TTC549 (cell line): ENCODE measurements around the gene PLA2G4D.

Source experiments
- FAIRE-seq: peaks from 2 replicates; lab custom pipeline; 2012; peaks lifted over from hg19 to GRCh38; lab: Jason Lieb, UNC

The PLA2G4D gene

DNA sequence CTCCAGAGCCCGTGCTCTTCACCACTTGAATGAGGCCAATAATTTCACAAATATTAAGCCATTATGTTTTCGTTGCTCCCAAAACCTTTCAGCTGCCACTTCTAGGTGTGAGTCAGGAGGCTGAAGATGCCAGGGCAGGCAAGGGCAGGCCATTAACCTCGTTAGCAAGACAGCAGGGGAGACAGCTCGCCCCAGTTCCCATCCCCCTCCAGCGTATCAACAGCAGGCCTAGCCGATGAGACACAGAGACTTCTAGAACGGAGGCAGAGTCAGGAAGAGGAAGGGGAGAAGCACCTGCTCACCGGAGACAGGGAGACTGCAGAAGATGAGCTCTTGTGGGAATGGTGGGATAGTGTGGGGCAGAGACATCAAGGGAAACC, 45.6 kb downstream of the PLA2G4D start:
- FAIRE-seq = no peak

DNA sequence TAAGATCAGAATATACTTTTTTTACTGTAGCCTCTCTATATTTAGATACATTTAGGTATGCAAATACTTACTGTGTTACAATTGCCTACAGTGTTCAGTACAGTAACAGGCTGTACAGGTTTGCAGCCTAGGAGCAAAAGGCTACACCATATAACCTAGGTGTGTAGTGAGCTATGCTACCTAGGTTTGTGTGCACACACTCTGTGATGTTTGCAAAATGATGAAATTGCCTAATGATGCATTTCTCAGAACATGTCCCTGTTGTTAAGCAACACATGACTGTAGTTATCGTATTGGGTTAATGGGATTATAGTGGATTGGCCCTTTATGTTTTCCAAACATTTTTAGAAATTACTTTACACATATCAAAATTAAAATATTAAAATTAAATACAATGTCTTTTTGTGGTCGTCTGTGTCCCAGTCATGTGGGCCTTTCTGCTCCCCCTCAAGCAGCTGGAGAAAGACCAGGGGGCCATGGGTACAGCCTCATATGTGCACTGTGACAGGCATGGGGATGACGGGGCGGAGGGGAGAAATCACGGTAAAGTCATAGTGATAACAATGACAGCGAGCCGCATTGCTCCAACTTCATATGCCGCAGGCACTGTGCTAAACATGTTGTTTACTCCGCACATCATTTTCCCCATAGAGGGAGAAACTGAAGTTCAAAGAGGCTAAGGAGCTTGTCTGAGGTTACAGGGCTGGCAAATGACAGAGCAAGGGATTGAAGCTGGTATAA, 46.1 kb downstream of the PLA2G4D start:
- no peak for FAIRE-seq

DNA sequence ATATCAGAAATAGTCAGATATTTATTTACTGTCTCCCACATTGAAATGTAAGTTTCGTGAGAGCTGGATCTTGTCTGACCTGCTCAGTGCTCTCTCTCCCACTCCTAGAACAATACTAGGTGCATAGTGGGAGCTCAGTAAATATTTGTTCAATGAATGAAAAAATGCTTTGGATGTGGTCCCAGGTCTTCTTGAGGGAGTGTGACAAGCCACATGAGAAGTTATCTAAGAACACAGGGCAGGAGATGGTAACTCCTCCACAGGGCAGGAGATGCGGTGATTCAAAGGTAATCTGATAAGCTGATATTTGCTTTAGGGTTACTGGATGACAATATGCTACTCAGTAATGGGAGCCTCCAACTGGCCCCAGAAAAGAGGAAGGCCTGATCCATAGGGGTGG, 47.8 kb downstream of the PLA2G4D start:
- no peak for FAIRE-seq

DNA sequence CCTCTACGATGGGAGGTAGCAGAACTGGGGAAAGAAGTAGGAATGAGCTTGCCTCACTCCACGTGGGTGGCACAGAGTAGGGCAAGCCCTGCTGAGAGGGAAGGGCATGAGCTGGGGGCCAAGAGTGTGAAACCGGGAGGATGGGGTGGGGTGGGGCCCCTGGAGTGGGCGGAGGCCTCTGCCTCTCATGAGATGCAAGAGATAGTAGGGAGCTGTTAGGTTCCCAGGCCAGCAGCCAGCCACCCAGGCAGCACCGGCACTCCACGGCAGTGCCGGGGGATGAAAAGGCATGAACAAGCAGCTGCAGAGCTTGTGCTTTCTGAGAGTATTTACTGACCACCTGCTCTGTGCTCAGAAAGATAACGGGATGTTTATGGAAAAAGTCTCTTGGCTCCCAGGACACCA, 49.1 kb downstream of the PLA2G4D start:
- no peak for FAIRE-seq

DNA sequence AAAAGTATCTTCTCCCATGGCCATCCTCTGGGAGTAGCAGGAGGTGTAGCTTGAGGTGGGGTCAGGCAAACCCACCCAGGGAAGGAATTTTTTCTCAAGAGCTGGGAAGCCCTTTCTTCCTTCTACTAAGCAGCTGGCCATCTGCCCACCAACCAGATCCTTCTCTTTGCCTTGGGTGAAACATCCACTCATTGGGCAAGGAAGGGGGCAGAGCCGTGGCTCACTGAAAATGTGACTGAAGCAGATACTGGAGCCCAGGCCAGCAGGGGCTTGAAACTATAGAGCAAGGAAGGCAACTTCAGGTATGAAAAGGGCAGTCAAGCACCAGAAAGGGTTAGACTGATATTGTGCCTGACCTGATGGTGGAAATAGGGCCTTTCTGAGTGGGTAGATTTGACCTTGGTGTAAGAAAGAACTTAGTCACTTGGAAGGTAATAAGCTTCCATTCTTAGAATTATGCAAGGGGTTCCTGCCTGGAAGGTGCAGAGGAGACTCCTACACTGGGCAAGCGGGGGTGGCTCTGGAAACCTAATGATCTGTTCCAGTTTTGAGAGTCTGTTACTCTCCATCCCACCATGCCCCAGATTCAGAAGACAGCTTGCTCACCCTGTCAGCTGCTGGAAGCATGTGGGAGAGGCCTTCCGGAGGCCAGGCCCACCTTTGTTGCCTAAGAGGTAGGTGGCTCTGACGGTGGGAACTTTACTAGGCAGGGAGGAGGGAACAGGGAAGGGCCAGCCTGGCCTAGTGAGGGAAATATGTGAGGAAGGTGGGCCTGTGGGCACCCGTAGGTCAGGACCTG, 51.6 kb downstream of the PLA2G4D start:
- FAIRE-seq = no peak

DNA sequence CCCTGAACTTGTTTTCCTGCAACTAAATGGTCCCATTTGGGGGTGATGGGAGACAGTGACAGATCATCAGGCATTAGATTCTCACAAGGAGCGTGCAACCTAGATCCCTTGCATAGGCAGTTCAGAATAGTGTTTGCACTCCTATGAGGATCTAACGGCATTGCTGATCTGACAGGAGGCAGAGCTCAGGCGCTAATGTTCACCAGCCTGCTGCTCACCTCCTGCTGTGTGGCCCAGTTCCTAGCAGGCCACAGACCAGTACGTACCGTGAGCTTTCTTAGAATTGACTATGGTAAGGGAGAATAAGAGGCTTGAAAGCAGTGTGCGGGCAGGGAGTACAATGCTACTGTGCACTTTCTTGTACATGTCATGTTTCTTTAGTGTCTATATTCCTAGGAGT, 56.0 kb downstream of the PLA2G4D start:
- FAIRE-seq = no peak

DNA sequence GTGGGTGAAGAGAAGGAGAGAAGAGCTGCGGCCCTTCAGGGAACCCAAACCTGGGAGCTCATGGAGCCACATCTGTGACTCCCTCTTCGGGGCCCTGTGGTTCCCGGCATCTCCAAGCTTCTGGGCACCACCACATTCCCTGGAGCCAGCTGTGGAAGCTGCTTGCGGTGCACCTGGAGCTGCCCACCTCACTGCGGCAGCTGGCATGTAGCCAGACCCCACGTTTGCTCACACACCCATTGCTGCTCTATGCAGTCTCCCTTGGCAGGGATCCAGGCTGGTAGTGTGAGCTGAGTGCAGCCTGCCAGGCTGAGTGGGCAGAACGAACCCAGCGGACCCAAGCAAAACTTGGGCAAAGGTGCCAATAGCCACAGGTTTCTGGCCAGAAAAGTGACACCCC, 56.7 kb downstream of the PLA2G4D start:
- FAIRE-seq = no peak

DNA sequence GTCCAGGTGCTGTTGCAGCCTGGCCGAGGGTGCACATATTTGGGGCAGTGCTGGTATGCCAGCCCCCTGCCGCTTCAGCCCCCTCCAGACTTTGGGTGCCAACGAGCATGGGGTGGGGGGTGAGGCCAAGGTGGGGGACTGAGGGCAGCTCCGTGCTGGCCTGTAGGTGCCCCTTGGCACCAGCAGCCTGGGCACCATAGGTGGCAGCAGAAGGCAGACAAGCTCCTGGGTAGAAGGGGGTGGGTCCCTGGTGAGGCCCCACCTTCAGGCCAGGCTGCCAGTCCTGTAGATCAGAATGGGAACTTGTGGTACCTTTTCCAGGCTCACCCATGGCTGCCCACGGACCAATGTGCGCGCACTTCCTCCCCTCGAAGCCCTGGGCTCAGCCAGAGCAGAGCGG, 57.4 kb downstream of the PLA2G4D start:
- FAIRE-seq = no peak

DNA sequence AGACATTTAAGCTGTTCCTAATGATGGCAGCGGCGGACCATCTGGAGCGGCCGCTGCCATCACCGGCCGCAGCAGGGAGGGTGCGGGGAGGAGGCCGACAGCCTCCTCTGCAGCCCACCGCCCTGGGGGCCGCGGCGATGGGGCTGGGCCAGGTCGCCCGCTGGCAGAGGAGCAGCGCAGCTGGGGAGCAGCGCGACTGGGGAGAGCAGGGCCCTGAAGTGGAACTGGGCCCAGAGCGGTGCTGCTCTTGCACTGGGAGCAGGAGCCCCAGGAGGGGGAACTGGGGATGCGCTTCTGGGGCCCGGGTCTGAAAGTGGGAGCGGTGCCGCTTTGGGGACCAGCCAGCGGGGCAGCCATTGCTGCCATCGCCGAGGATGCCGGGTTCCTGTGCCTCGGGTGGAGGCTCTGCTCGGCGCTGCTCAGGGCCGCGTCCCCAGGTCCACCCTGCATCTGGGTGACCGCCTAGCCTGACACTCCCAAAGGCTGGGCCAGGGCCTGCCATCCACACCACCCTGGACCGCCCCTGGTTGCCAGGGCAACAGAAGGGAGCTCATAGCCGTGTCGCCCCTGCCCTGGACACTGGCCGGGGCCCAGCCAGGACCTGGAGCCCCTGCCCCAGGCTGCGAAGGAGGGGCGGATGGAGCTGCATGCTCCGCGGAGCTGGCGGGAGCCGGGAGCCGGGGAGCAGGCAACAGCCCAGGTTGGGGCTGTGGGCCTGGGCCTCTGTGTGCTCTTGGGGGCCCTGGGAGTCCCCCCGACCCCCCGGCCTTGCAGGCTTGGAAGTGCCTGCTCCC, 58.1 kb downstream of the PLA2G4D start:
- FAIRE-seq = no peak

DNA sequence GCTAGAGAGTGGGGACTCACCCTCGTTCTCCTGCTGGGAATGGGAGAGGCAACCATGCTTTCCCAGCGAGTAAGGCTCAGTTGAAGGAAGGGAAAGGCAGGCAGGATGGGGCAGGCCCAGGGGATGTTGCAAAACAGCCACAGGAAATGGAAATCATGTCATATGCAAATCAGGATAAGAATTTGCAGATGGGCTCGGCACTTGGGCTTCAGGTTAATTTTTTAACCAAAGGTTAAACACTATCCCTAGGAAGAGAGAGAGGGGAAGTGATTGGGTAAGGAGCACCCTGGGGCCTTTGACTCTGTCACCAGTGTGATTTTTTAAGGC, 59.0 kb downstream of the PLA2G4D start:
- no peak for FAIRE-seq

DNA sequence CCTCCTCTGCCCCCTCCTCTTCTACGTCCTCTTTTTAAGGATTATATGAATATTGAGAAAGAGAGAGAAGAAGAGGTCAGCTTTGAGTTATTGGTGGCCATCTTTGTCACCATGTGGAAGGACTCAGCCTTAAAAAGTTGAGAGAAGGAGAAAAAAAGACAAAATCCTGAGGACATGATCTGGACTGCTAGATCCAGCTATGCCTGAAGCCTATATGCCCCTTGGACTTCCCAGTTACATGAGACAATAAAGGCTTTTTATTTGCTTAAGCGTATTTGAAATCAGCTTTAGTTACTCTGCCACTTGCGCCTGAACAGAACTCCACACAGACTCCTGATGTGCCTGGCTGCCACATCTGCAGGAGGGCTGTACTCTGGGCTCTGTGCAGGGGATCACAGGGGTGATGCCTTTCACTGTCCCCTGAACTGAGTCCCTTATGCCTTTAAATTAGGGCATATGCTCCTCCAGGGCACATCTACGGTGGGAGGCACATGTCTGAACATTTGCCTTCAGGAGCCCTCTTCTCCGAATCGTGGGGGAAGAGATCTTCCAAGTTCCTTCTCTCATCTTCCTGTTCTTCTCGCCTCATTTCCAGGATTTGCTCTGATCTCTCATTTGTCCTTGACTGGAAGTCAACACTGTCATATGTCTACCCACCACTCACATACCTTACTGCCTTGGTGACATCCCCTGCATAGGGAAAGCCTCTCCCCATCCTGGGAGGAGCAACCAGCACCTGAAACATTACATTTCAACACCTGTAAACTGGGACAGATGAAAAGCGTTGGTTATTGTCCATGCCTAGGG, 59.5 kb downstream of the PLA2G4D start:
- FAIRE-seq = no peak

DNA sequence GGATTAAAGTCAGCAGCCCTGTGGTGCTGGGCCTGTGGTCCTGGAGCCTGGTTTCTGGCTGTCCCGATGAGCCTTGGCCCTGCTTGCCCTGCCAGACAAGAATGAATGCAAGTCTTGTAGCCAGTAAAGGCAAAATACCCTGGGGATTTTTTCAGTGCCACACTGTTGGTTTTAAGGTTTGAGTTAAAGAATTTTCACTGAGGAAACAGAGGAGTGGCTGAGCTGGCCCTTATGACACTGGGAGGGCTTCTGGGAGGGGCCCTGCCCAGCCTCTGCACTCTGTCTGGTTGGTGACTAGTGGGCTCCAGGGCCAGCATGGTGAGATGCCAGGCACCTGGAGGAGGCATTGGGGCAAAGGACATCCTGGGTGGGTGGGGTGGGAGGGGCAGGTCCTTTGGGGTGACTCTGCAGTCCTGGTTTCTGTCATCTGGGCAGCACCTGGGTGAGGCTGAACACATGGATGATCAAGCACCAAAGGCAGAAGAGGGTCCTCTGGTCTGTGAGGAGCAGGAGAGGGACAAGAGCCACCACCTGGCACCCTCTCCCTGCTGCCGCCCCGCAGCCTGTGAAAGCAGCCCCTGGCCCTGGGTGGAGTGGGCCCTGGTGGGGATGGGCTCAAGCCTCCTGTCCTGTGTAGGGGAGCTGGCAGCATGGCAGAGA, 61.0 kb downstream of the PLA2G4D start:
- FAIRE-seq = no peak

DNA sequence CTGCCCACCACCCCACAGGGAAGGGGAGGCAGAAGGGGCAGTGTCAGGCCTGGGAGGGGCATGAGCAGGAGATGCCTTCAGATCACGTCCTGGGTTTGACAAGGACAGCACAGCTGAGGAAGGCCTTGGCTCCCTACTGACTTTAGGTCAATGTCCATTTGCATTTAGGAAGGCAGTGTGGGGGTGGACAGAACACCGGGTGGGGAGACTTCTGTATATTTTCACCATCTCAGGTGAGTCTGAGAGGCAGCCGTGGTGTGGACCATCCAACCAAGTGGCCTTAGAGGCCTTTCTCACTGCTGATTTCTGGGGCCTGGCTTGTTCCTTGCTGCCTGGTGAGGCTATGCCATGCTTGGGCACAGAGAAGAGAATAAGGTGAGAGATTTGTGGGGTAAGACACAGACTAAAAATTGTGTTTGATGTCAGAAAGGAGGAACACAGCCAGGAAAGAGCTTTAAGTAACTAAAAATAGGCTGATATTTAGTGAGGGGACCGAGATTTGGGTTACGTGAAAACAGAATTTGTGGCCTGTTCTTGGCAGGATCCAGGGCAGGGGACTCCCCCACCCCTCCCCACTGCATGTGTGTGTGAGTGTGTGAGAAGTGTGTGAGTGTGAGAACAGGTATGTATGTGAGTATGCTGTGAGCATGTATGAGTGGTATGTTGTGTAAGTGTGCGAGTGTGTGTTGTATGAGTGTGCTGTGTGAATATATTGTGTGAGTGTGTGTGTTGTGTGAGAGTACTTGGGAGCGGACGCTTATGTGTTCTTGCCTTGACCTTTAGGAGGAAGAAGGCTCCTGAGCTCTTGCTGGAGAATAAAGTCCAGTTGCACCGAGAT, 61.8 kb downstream of the PLA2G4D start:
- no peak for FAIRE-seq

DNA sequence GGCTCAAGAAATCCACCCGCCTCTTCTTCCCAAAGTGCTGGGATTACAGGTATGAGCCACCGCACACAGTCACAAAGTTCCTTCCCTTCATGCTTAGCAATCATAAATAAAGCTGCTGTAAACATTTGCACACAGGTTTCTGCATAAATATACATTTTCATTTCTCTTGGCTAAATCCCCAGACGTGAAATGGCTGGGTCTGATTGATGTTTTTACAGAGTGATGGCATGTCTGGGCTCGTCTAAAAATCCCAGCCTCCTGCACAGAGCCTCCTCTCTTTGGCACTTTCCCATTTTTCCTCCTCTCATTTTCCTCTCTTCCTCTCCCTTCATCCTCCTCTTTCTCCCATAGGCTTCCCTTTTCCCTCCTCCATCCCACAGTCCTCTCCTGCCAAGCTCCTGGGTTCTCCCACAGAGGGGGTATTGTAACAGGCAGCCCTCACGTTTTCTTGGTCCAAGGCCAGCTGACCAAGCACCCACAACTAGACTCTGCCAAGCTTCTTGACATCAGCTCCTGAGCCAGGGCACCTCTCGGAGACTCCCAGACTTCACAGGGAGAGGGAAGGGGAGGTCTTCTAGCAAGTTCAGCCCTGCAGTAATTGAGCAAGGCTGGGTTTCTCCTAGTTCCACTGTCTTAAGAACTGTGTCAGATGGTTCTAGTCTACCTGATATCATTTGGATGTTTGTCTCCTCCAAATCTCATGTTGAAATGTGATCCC, 63.0 kb downstream of the PLA2G4D start:
- FAIRE-seq = no peak

DNA sequence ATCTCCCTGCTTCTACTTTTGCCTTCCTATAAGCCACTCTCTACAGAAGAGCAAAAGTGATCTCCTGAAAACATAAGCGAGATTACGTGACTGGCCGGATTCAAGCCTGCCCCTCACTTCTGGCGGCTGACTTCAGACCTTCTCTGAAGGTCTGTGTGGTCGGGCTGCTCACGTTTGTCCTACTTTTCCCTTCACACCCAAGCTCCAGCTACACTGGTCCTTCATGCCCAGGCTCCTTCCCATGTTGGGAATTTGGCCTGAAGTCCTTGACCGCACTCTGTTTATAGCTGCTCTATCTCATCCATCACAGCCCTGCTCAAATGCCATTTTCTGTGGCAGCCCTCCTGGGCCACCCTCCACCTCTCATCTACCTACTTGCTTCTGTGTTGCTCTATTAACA, 66.8 kb downstream of the PLA2G4D start:
- no peak for FAIRE-seq

DNA sequence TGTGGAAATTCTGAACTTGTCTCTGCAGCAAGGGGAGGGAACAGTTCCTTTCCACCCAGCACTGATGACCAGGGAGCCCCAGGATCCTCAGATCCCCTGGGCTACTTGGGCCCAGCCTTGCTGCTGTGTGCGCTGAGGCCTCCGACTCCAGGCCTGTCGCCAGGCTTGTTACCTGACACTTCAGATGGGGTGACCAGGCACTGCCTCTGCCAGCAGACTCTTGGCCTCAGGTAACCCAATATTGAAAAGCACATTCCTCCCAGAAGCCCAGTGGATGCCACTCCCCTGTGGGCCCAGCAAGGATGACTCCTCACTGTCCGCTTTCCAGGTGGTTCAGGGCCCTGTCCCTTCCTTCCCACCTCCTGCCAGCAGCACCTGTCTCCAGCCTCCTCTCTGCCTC, 70.1 kb downstream of the PLA2G4D start:
- FAIRE-seq = no peak

DNA sequence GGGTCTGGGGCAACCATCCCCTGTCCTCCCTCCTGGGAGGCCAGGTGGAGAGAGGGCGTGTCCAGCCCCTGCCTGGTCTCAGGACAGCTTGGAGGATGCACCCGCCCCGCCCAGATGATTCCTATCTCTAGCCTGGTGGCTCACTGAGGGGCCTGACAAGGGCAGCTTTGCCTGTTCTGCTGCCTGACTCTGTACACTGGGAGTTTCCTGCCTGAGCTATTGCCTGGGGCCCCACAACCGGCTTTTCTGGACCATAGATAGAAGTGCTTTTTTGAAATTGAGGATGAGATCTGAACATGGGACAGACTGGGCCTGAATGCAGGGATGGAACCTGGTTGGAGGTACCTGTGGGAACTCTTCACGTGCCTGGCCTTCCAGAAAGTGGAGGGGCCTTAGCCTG, 72.8 kb downstream of the PLA2G4D start:
- no peak for FAIRE-seq

DNA sequence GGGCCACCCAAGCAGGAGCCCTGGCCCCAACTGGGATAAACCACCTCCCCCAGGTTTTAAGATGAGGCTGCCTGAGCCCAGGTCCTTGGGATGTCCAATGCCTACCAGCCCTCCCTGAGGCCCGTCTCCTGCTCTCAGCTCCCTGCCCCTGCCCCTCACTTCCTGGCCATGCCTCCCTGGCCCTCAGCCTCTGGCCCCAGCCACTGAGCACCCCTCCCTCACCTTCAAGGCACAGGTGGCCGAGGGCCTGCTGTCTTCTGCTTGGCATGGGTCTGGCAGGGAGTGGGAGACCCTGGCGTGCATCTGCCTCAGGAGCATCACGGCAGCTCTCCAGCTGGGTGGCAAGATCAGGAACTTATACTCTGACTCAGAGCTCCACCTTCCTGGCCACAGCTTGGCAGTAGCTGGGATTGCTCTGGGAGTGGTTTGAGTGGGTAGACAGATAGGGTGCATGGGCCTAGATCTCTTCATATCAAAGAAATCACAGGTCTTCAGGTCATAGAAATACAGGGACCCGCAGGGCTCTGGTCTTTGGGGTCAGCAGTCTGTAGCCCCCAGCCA, 73.6 kb downstream of the PLA2G4D start, which contains the start of gene PLA2G4E:
PLA2G4E (minus strand) TSS at position 330 of the 561 bp plus-strand sequence; CDS start at position 318, 12 bp downstream.
- no peak for FAIRE-seq

DNA sequence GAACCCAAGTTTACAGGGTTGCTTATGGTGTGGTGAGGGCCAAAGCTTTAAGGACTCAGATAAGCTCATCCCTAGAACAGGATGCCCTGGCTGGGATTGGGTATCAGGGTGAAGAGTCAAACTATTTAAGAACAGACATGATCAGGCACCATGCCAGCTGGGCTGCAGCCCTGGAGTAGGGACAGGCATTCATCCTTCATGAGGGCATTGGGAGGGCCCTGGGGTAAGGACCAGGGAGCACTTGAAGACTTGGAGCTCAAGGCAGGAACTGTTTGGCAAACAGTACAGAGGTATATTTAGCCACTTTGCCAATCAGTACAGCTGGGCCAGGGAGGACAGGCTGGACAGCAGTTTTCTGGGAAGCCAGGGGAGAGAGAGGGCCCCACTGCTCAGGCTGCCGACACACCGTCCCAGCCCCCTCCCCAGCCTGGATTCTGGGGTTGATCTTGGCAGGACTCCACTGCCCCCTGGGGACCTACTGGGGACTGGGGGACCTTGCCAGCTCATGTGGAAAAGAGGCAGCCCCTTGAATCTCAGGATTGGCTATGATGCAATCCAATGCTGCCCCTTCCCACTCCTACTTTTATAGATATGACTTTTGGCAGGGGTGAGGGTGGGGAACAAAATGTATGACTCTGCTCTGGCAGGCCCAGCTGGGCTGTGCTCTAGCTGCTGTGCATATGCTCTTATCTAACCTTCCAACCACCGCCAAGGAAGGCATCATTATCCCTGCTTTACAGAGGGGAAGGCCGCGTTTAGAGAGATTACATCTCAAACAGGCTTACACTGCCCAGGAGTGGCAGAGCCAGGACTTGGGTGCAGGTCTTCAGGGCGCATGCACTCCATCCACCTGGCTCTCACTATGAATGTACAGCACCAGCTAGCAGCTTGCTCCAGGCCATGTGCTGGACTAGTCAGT, 75.8 kb downstream of the PLA2G4D start:
- FAIRE-seq = no peak
